ENCODE results near the gene VSIR. TPM values are rescaled to one million over a fixed set of nuclear protein-coding genes. Genes with fewer than 3 reads are reported as not detected.
A peak's percentile ranks its signal among the peaks of the same experiment; 100 is the strongest.

VSIR gene
- total RNA-seq, 2 experiments from 2014 or later = 52.0 to 55.5 TPM

DNA sequence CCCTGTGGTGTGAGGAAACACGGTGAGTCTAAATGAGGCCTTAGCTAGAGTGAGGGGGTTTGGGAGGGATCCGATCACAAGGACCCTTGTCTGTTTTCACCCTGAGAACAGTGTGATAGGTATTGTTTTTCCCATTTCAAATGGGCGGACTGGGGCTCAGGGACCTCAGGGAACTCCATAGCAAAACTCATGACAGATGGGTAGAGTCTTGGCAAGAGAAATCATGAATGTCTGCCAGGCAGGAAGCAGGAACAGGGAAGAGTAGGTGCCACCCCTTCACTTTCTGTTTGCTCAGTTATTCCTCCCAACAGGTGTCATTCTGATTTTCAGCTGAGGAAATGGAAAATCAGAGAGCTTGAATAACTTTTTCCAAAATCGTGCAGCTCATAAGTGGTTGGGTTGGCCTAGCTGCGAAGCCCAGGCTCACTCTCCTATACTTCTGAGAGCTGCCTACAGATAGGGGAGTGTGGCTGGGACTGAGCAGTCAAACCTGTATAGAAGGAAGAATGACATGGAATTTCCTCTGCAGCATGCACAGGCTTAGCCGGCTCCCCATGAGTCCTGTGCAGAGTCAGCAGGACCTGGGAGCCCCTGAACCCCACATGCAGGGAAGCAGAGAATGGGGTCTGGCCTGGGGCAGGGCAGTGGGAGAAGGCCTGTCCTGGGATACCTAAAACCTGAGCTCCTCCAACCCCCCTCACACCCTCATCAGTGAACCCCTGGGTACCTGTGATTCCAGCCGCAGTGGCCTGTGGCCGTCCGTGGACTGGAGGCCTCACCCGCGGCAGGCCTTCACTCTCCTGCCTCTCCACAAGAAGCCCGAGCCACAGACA lies 36.1 kb downstream of the VSIR start:
- CTCF ChIA-PET = interaction anchor here (0.7 to 3.6 kb wide), 6 partner anchors 9 to 39 kb away, joined by 3 to 15 read pairs (median 4); no protein-coding TSS in a partner anchor
- Mint-ChIP-seq H3K27ac (peak overlapping the region; percentile 98), H3K36me3 (ENCODE audit: low read depth) (peaks cover 1% of the 10 kb centered on the region), H3K4me1 (ENCODE audit: low read depth) (peaks cover 99% of the 10 kb centered on the region), H3K4me3 (peak overlapping the region; percentile 44), H3K9me3 (no peaks in the 10 kb centered on the region), H3K27me3 (ENCODE audit: low read depth) (no peaks in the 10 kb centered on the region)
- peak; percentile 54 for DNase-seq
- intact Hi-C loops (cut with micrococcal nuclease) = loop anchor here (1.0 kb wide), 1 partner anchor 11 kb away; no protein-coding TSS in a partner anchor

DNA sequence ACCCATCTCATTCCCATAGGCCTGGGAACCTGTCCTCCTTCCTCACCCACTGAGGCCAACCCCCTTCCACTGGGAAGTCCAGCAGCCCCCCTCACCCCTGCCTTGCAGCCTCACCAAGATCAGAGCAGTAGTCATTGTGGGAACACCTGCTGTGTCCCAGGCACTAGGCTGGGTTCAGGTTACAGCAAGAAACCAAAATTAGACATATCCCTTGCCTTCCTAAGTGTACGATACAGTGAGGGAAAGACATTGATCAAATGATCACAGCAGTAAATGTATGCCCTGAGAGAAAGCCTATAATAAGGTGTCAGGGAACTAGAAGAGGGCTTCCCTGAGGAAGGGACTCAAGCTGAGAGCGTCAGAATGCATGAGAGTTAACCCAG lies 36.8 kb downstream of the VSIR start:
- CTCF ChIA-PET = interaction anchor here (0.6 to 3.6 kb wide), 6 partner anchors 10 to 70 kb away, joined by 3 to 15 read pairs (median 4); no protein-coding TSS in a partner anchor
- H3K9me3 Mint-ChIP-seq = no peaks in the 10 kb centered on the region
- intact Hi-C loops (cut with micrococcal nuclease) = loop anchor here (1.0 kb wide), 1 partner anchor 9 kb away; no protein-coding TSS in a partner anchor
- no peaks in the 10 kb centered on the region for H3K27me3 Mint-ChIP-seq (ENCODE audit: low read depth)
- peaks cover 99% of the 10 kb centered on the region for H3K4me1 Mint-ChIP-seq (ENCODE audit: low read depth)
- peak overlapping the region; percentile 98 for H3K27ac Mint-ChIP-seq
- no peak for DNase-seq
- H3K36me3 Mint-ChIP-seq (ENCODE audit: low read depth) = no peaks in the 10 kb centered on the region
- H3K4me3 Mint-ChIP-seq = peak overlapping the region; percentile 57

DNA sequence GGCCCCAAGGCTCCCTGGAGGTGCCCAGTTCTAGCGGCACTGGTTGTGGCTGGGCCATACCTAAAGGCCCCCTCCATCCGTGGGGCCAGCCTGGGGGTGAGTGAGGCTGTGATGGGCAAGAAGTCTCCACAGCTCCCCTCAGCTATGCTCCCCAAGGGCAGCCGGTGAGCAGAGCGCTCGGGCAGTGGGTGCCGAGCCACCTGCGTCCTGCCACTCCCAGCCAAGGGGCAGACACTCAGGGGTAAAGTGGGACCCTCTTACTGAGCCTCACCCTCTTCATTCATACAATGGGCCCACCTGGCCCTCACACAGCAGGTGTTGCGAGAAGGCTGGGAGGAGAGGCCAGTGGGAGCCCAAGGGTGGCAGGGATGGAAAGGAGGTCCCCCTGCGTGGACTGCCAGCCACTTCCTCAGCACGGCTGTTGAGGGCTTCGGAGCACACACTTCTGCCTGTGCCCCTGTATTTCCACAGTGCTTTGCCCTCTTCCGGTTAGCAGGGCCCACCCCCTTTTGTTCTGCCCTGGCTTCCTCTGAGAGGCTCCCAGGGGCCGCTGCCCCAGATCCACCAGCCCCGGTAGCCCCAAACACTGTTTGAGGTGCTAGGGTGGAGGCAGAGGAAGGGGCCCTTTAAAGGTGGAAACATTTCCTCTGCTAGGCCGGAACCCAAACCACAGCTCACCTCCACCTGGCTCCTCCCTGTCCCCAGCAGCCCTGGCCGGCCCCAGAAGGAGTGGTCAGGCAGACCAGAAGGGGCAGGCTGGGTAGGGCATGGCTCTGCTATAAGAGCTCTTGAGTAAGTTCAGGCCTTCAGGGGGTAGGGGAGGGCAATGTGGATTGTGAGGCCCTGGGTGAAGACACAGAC lies 37.4 kb downstream of the VSIR start:
- H3K4me3 Mint-ChIP-seq = peak overlapping the region; percentile 57
- peaks cover 99% of the 10 kb centered on the region for H3K4me1 Mint-ChIP-seq (ENCODE audit: low read depth)
- H3K27ac Mint-ChIP-seq = peak overlapping the region; percentile 98
- intact Hi-C loops (cut with micrococcal nuclease) = loop anchor here (1.0 kb wide), 1 partner anchor 9 kb away; no protein-coding TSS in a partner anchor
- no peaks in the 10 kb centered on the region for H3K36me3 Mint-ChIP-seq (ENCODE audit: low read depth)
- CTCF ChIA-PET = interaction anchor here (0.6 to 3.6 kb wide), 9 partner anchors 10 to 71 kb away, joined by 3 to 15 read pairs (median 5); partner anchors contain the start of gene C10orf105
- peak; percentile 79 for DNase-seq
- no peaks in the 10 kb centered on the region for H3K9me3 Mint-ChIP-seq
- no peaks in the 10 kb centered on the region for H3K27me3 Mint-ChIP-seq (ENCODE audit: low read depth)

DNA sequence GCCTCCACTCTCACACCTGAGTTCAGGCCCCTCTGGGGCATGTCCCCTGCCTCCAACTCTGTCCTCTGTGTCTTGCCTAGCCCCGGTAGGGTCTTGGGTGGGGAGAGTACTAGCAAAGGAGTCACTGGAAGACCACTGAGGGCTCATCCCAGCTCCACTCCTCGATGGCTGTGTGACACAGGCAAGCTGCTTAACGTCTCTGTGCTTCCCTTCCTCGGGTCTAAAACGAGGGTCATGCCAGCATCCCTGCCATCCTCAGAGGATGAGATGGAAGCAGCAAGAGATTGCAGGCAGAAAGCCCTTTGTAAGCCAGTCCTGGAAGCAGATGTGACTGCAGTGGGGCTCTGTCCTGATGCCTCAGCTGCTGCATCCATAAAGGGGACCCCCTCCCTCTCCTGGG lies 38.5 kb downstream of the VSIR start:
- no peaks in the 10 kb centered on the region for H3K36me3 Mint-ChIP-seq (ENCODE audit: low read depth)

GRCh38 chr10:71731791-71732190 lies 41.5 kb downstream of the VSIR start:
- Mint-ChIP-seq H3K4me1 (ENCODE audit: low read depth) (peaks cover 95% of the 10 kb centered on the region), H3K36me3 (ENCODE audit: low read depth) (no peaks in the 10 kb centered on the region), H3K9me3 (no peaks in the 10 kb centered on the region), H3K27ac (peak overlapping the region; percentile 78), H3K4me3 (no peak overlapping the region), H3K27me3 (ENCODE audit: low read depth) (no peaks in the 10 kb centered on the region)
- DNase-seq = no peak
- intact Hi-C loops (cut with micrococcal nuclease) = no loop called here
- CTCF ChIA-PET = interaction anchor here (1.7 to 4.8 kb wide), 2 partner anchors 24 to 41 kb away, joined by 7 to 25 read pairs; partner anchors contain the start of gene VSIR

More for the DNA sequence above, 38.5 kb downstream of the VSIR start:
- peaks cover 97% of the 10 kb centered on the region for H3K4me1 Mint-ChIP-seq (ENCODE audit: low read depth)
- DNase-seq = no peak
- no peaks in the 10 kb centered on the region for H3K9me3 Mint-ChIP-seq
- no peaks in the 10 kb centered on the region for H3K27me3 Mint-ChIP-seq (ENCODE audit: low read depth)
- CTCF ChIA-PET = interaction anchor here (1.3 to 3.6 kb wide), 5 partner anchors 9 to 29 kb away, joined by 4 to 15 read pairs (median 5); no protein-coding TSS in a partner anchor
- peak overlapping the region; percentile 41 for H3K4me3 Mint-ChIP-seq
- intact Hi-C loops (cut with micrococcal nuclease) = no loop called here
- peak overlapping the region; percentile 98 for H3K27ac Mint-ChIP-seq

DNA sequence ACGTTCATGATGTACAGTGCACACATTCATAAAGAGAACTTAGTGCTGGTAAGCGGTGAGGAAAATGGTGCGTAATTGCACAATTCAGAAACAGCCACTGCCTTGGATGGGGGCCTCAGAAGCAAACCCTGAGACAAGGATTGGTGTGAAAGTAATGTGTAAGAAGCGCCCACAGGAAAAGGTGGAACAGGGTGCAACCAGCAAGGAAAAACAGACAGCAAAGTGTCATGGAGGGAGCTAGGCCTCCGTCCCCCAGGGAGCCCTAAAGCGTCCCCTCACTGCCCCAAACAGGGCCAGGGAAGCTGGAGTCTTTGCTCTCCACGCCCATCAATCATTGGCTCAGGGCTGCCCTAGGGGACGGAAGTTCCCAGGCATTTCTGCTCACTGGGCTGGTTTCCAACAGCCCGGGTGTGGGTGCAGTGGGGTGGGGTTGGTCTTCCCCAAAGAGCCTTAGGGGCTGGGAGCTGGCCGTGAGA lies 44.1 kb downstream of the VSIR start:
- Mint-ChIP-seq H3K27me3 (ENCODE audit: low read depth) (no peaks in the 10 kb centered on the region), H3K27ac (peak overlapping the region; percentile 98), H3K36me3 (ENCODE audit: low read depth) (no peaks in the 10 kb centered on the region), H3K9me3 (no peaks in the 10 kb centered on the region), H3K4me3 (no peak overlapping the region), H3K4me1 (ENCODE audit: low read depth) (peaks cover 95% of the 10 kb centered on the region)
- CTCF ChIA-PET = interaction anchor here (0.7 to 4.8 kb wide), 5 partner anchors 17 to 347 kb away, joined by 3 to 25 read pairs (median 4); partner anchors contain the start of gene VSIR
- peak; percentile 32 for DNase-seq
- intact Hi-C loops (cut with micrococcal nuclease) = no loop called here

- Mint-ChIP-seq H3K27me3 (ENCODE audit: low read depth) (no peaks in the 10 kb centered on the region), H3K4me1 (ENCODE audit: low read depth) (peaks cover 90% of the 10 kb centered on the region), H3K9me3 (no peaks in the 10 kb centered on the region), H3K27ac (peak overlapping the region; percentile 98), H3K4me3 (peak overlapping the region; percentile 64), H3K36me3 (ENCODE audit: low read depth) (no peaks in the 10 kb centered on the region)
- DNase-seq = peak; percentile 87
- intact Hi-C loops (cut with micrococcal nuclease) = loop anchor here (1.0 to 2.0 kb wide), 3 partner anchors 8 to 593 kb away; no protein-coding TSS in a partner anchor
- CTCF ChIA-PET = interaction anchor here (0.8 to 4.8 kb wide), 8 partner anchors 9 to 84 kb away, joined by 3 to 25 read pairs (median 4); partner anchors contain the start of gene VSIR
Observed at GRCh38 chr10:71727738-71728737, 45.3 kb downstream of the VSIR start.

DNA sequence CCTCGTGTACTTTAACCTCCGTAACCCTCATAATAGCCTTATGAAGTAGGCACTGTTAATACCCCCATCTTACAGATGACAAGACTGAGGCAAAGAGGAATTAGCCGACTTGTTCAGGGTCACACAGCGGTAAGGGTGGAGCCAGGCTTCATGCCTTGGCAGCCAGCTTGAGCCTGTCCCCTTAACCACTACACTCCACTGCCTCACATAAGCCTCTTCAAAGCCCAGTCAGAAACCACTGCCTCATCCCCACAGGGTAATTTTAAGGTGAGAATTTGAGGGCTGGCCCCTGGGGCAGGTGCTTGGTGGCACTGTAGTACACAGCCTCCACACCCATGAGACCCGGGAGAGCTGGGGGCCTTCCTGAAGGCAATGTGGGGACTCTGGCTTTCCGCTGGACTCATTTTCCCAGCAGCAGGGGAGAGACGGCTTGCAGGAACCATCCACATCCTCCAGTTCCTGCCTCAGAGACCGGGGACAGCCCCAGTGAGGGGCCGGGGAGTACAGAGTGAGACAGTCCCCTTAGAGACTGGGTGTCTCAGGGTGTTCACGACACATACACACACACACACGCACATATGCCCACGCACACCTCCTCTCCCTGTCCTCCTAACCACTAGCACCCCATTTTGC lies 46.1 kb downstream of the VSIR start:
- DNase-seq = peak; percentile 88
- peak overlapping the region; percentile 98 for H3K27ac Mint-ChIP-seq
- H3K36me3 Mint-ChIP-seq (ENCODE audit: low read depth) = no peaks in the 10 kb centered on the region
- peaks cover 89% of the 10 kb centered on the region for H3K4me1 Mint-ChIP-seq (ENCODE audit: low read depth)
- H3K4me3 Mint-ChIP-seq = peak overlapping the region; percentile 64
- no peaks in the 10 kb centered on the region for H3K9me3 Mint-ChIP-seq
- H3K27me3 Mint-ChIP-seq (ENCODE audit: low read depth) = no peaks in the 10 kb centered on the region
- CTCF ChIA-PET = interaction anchor here (1.2 to 4.0 kb wide), 11 partner anchors 14 to 46 kb away, joined by 3 to 29 read pairs (median 8); partner anchors contain the start of gene VSIR
- intact Hi-C loops (cut with micrococcal nuclease) = loop anchor here (1.0 to 2.0 kb wide), 3 partner anchors 9 to 594 kb away; no protein-coding TSS in a partner anchor

DNA sequence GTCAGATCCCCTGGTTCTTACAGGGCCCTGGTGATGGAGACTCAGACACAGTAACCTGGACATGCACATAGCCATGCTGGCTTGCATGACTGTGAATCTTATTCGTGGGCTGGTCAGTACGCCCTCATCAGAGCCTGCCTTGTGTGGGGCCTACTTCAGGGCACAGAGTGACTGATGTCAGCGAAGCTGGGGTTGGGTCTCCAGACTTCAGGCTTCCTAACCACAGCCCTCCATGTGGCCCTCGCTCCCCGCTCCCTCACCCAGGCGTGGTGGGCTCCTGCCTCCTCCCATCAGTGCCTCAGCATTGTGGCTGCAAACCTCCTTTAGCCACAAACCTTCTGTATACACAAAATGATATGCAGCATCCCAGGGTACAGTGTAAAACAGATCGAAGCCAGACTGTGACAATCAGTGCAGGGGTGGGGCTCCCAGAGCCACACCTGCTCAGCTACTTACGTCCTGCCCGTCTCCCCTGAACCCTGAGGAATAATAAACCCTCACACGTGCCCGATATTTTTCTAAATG lies 46.7 kb downstream of the VSIR start:
- CTCF ChIA-PET = interaction anchor here (1.1 to 4.0 kb wide), 12 partner anchors 9 to 60 kb away, joined by 3 to 29 read pairs (median 8); partner anchors contain the start of gene VSIR
- H3K27ac Mint-ChIP-seq = peak overlapping the region; percentile 98
- intact Hi-C loops (cut with micrococcal nuclease) = loop anchor here (1.0 to 2.0 kb wide), 7 partner anchors 10 to 594 kb away; partner anchors contain the start of gene VSIR
- H3K27me3 Mint-ChIP-seq (ENCODE audit: low read depth) = no peaks in the 10 kb centered on the region
- H3K9me3 Mint-ChIP-seq = no peaks in the 10 kb centered on the region
- H3K4me1 Mint-ChIP-seq (ENCODE audit: low read depth) = peaks cover 84% of the 10 kb centered on the region
- peak overlapping the region; percentile 64 for H3K4me3 Mint-ChIP-seq
- H3K36me3 Mint-ChIP-seq (ENCODE audit: low read depth) = no peaks in the 10 kb centered on the region
- peak; percentile 55 for DNase-seq

DNA sequence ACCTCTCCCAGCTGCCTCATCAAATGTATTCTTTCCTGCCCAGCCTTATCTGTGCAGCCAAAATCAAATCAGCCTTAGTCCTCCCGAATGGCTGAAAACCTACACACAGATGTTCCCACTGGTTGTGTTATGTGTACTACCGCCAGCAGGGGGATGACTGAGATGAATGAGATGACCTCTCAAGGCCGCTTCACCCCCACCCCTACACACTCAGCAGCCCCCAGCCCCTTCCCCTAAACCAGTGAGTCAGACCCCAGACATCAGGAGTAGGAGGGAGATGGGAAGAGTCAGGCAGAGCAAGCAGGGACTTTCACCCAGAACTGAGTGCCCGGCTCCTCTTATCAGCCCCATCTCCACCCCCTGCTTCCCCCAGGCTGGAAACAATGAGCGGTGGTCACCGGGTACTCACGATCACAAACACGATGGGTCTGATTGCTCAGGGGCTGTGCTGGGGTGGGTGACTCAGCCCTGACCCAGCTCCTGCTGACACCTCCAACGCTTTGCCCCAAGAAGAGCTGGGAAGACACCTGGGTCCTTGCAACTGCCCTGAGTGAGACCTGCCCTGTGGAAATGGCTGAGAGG lies 47.2 kb downstream of the VSIR start:
- H3K4me1 Mint-ChIP-seq (ENCODE audit: low read depth) = peaks cover 78% of the 10 kb centered on the region
- H3K36me3 Mint-ChIP-seq (ENCODE audit: low read depth) = no peaks in the 10 kb centered on the region
- peak overlapping the region; percentile 64 for H3K4me3 Mint-ChIP-seq
- CTCF ChIA-PET = interaction anchor here (0.7 to 4.0 kb wide), 15 partner anchors 10 to 59 kb away, joined by 3 to 29 read pairs (median 7); partner anchors contain the start of gene VSIR
- no peaks in the 10 kb centered on the region for H3K27me3 Mint-ChIP-seq (ENCODE audit: low read depth)
- H3K27ac Mint-ChIP-seq = peak overlapping the region; percentile 98
- peak; percentile 86 for DNase-seq
- no peaks in the 10 kb centered on the region for H3K9me3 Mint-ChIP-seq
- intact Hi-C loops (cut with micrococcal nuclease) = loop anchor here (1.0 to 2.0 kb wide), 5 partner anchors 13 to 595 kb away; partner anchors contain the start of gene VSIR

Measured in activated naive CD4-positive, alpha-beta T cell treated with anti-CD3 and anti-CD28 coated beads for 36 hours (primary cell).